HepG2 (cell line): ENCODE measurements around the gene NOP56. TPM values are rescaled to one million over a fixed set of nuclear protein-coding genes. Genes with fewer than 3 reads are reported as not detected.

ENCODE experiments used
- BRD4 ChIP-seq: sonication (generic); formaldehyde crosslinking; IDR thresholded peaks from 2 replicates; pipeline ENCODE4 v1.4.0; 2020; ENCODE audit warnings: missing genetic modification reagents
- CTCF ChIP-seq: sonication (generic); formaldehyde crosslinking; IDR thresholded peaks from 2 replicates; pipeline ENCODE4 v1.5.0; 2020; ENCODE audit warnings: mild to moderate bottlenecking, missing genetic modification reagents, moderate library complexity
- FOXP4 ChIP-seq: sonication (generic); formaldehyde crosslinking; IDR thresholded peaks from 2 replicates; pipeline ENCODE4 v1.4.0; 2020; ENCODE audit warnings: missing genetic modification reagents
- HINFP ChIP-seq: sonication (generic); formaldehyde crosslinking; IDR thresholded peaks from 2 replicates; pipeline ENCODE4 v1.4.0; 2020; ENCODE audit warnings: low read depth, mild to moderate bottlenecking, missing genetic modification reagents
- NAIF1 ChIP-seq: sonication (generic); formaldehyde crosslinking; IDR thresholded peaks from 2 replicates; pipeline ENCODE4 v1.5.0; 2020; ENCODE audit warnings: mild to moderate bottlenecking, missing genetic modification reagents, borderline replicate concordance
- NONO ChIP-seq, 2 experiments: fragments of 450-650 bp in 1 of 2; sonication (generic) in 1 of 2; formaldehyde crosslinking in 1 of 2; IDR thresholded peaks in 1 of 2; conservative IDR thresholded peaks in 1 of 2; 2 replicates each; pipeline versions ENCODE4 v1.6.1 to v1.8.0; 2017 to 2022; ENCODE audit warnings: mild to moderate bottlenecking in 1 of 2, missing genetic modification reagents in 1 of 2, moderate library complexity in 1 of 2
- PRPF4 ChIP-seq: fragments of 200-400 bp; formaldehyde crosslinking; IDR thresholded peaks from 2 replicates; pipeline ENCODE4 v1.6.1; 2016; ENCODE audit warnings: low read length, low read depth; ENCODE audit not compliant: poor library complexity, severe bottlenecking
- RBM39 ChIP-seq: fragments of 200-400 bp; formaldehyde crosslinking; IDR thresholded peaks from one replicate; pipeline ENCODE4 v1.6.1; 2018; ENCODE audit warnings: antibody characterized with exemption, mild to moderate bottlenecking, low read depth, low read length; ENCODE audit not compliant: poor library complexity, severe bottlenecking
- REL ChIP-seq: sonication (generic); formaldehyde crosslinking; conservative IDR thresholded peaks from 2 replicates; pipeline ENCODE4 v1.8.0; 2022; ENCODE audit warnings: mild to moderate bottlenecking, missing genetic modification reagents, moderate library complexity
- SRSF1 ChIP-seq: fragments of 200-400 bp; formaldehyde crosslinking; optimal IDR thresholded peaks from 2 replicates; pipeline ENCODE3; 2017; ENCODE audit warnings: mild to moderate bottlenecking, low read depth, low read length, moderate library complexity
- SRSF4 ChIP-seq: fragments of 200-400 bp; formaldehyde crosslinking; IDR thresholded peaks from one replicate; pipeline ENCODE4 v1.6.1; 2018; ENCODE audit warnings: mild to moderate bottlenecking, low read depth, low read length, moderate library complexity; ENCODE audit not compliant: poor library complexity, severe bottlenecking
- ZBTB14 ChIP-seq: sonication (generic); formaldehyde crosslinking; IDR thresholded peaks from 2 replicates; pipeline ENCODE4 v1.4.0; 2020; ENCODE audit warnings: missing genetic modification reagents
- ZNF687 ChIP-seq: sonication (generic); formaldehyde crosslinking; IDR thresholded peaks from 2 replicates; pipeline ENCODE4 v1.5.1; 2020; ENCODE audit warnings: mild to moderate bottlenecking, missing genetic modification reagents, moderate library complexity
- ZNF761 ChIP-seq: sonication (generic); formaldehyde crosslinking; conservative IDR thresholded peaks from 2 replicates; pipeline ENCODE4 v1.4.0; 2020; ENCODE audit warnings: mild to moderate bottlenecking, missing genetic modification reagents
- polyA plus RNA-seq, 8 experiments: library from polyadenylated mRNA; depleted of rRNA in 3 of 8; stranded (reverse) in 7 of 8; unstranded in 1 of 8; fragments of >200 nt; fragmentation: Illumina TruSeq in 4 of 8; extraction: Trizol in 4 of 8; gene quantifications; 2 replicates each; pipeline versions ENCODE4 v1.2.1 to v1.2.3, GENCODE V29; 2011 to 2016; ENCODE audit warnings: low read depth in 4 of 8, missing spikeins in 1 of 8, mixed read lengths in 1 of 8; ENCODE audit not compliant: insufficient read depth in 1 of 8
- total RNA-seq, 5 experiments: library from RNA; depleted of rRNA; stranded (reverse); fragments of >200 nt; fragmentation: Illumina TruSeq; extraction: Trizol; gene quantifications; 2 replicates each; pipeline ENCODE4 v1.2.3, GENCODE V29; 2016; ENCODE audit warnings: low read depth in 1 of 5

The NOP56 gene
- total and polyA plus RNA-seq, 2 of the 13 experiments (the other 11 are each of a cell fraction or from before 2014, with no cell fraction given): 369 to 1,116 TPM

- TF ChIP-seq PRPF4 (no peak), REL (no peak), FOXP4 (CRISPR knock-in tag) (no peak), SRSF1 (peak; percentile 13), SRSF4 (no peak), BRD4 (no peak), RBM39 (peak; percentile 33), ZNF761 (CRISPR knock-in tag) (0 out of 2 replicates have a peak, but pooled peaks have one; percentile 25), HINFP (CRISPR knock-in tag) (peak; percentile 78; the same call in 1 of the 2 replicates), NAIF1 (no peak), NONO (IDR thresholded peaks at IDR 0.05) (no peak), NONO (CRISPR knock-in tag; conservative IDR thresholded peaks at IDR 0.05) (peak; percentile 44; the same call in 1 of the 2 replicates), ZNF687 (CRISPR knock-in tag) (peak; percentile 43; the same call in 1 of the 2 replicates), CTCF (CRISPR knock-in tag) (peak; percentile 2; the same call in 1 of the 2 replicates), ZBTB14 (CRISPR knock-in tag) (0 out of 2 replicates have a peak, but pooled peaks have one; percentile 39)
Measured at GRCh38 chr20:2693286-2694007, 41.0 kb downstream of the NOP56 start (continued).
